Gastrocnemius medialis (tissue), 4 donors: ENCODE measurements around the gene ARHGAP15. TPM values are rescaled to one million over a fixed set of nuclear protein-coding genes. Genes with fewer than 3 reads are reported as not detected.

Source experiments
- ATAC-seq, 2 donors: fragments of 150-250 bp; one replicate each; pipeline ENCODE4 v1.9.1; 2016
- DNase-seq, 2 donors: peaks; one replicate each; pipeline ENCODE4 v3.0.0-alpha.2; 2019
- H3K27ac ChIP-seq, 4 donors: fragments of 200-600 bp; sonication (generic); 1 replicate in 1 of 4; 2 replicates in 3 of 4; pipeline ENCODE4 v1.5.1; 2016 to 2018; ENCODE audit warnings: mild to moderate bottlenecking in 2 of 4, moderate library complexity in 1 of 4
- H3K27me3 ChIP-seq, 3 donors: fragments of 200-600 bp; sonication (generic) in 2 of 3; 1 replicate in 1 of 3; 2 replicates in 2 of 3; pipeline versions ENCODE4 v1.5.1 to v1.6.0; 2016 to 2019; ENCODE audit warnings: mild to moderate bottlenecking in 1 of 3, moderate library complexity in 1 of 3
- H3K36me3 ChIP-seq, 2 donors: fragments of 200-600 bp; sonication (generic) in 1 of 2; one replicate each; pipeline ENCODE4 v1.5.1; 2017 to 2018
- H3K4me1 ChIP-seq, 2 donors: fragments of 200-600 bp; sonication (generic) in 1 of 2; one replicate each; pipeline ENCODE4 v1.5.1; 2016 to 2017; ENCODE audit warnings: mild to moderate bottlenecking in 2 of 2
- H3K4me3 ChIP-seq, 4 donors: fragments of 200-600 bp; sonication (generic) in 3 of 4; 1 replicate in 1 of 4; 2 replicates in 3 of 4; pipeline ENCODE4 v1.5.1; 2016 to 2019; ENCODE audit warnings: mild to moderate bottlenecking in 2 of 4
- H3K9me3 ChIP-seq, 3 donors: fragments of 200-600 bp; sonication (generic) in 2 of 3; 1 replicate in 1 of 3; 2 replicates in 2 of 3; pipeline ENCODE4 v1.5.1; 2016 to 2019
- CTCF ChIP-seq, 5 experiments: fragments of 450-650 bp in 3 of 5; fragments of 200-600 bp in 2 of 5; sonication (generic) in 2 of 5; IDR thresholded peaks in 4 of 5; conservative IDR thresholded peaks in 1 of 5; 1 replicate in 4 of 5; 2 replicates in 1 of 5; pipeline ENCODE4 v1.5.1; 2016 to 2019; ENCODE audit warnings: antibody characterized with exemption in 5 of 5, mild to moderate bottlenecking in 3 of 5, moderate library complexity in 3 of 5
- POLR2A ChIP-seq, 2 donors: fragments of 450-650 bp; IDR thresholded peaks; one replicate each; pipeline ENCODE4 v1.6.1; 2017; ENCODE audit warnings: antibody characterized with exemption in 2 of 2, mild to moderate bottlenecking in 2 of 2, moderate library complexity in 2 of 2
- in situ Hi-C, 4 donors: fragments of 200-750 bp; cut with MboI; loops; one replicate each; pipeline versions ENCODE4 v1.15.0 to v1.8.0; 2017; ENCODE audit warnings: low sequenced_read_pairs in 4 of 4
- intact Hi-C: fragments of 100-400 bp; cut with DNase I; formaldehyde crosslinking; loops from one replicate; pipeline ENCODE4 v1.15.1; 2023; ENCODE audit warnings: low total_unique reads
- total RNA-seq, 4 donors: library from RNA; depleted of rRNA; stranded (reverse); fragments of >200 nt; gene quantifications; one replicate each; pipeline versions ENCODE4 v1.1.0 to v1.2.3, GENCODE V29; 2016

Gene ARHGAP15
- total RNA-seq, 4 donors from 2014 or later, result 1.2 to 3.2 (median 1.3) TPM; not detected in 1

- TF ChIP-seq POLR2A (IDR thresholded peaks at IDR 0.05), result no peak
- TF ChIP-seq CTCF (IDR thresholded peaks at IDR 0.05 in 4 of 5, conservative IDR thresholded peaks at IDR 0.05 in 1 of 5), result no peak
- Histone ChIP-seq H3K36me3 (no peaks in the 10 kb centered on the region), H3K4me1 (peaks cover 0 to 10% of the 10 kb centered on the region in 2 donors), H3K9me3 (no peaks in the 10 kb centered on the region), H3K27ac (peak overlapping the region in 1 of 4 donors; percentile 40), H3K4me3 (no peak overlapping the region), H3K27me3 (no peaks in the 10 kb centered on the region)
- in situ Hi-C loops, result no loop called here
- no peak for DNase-seq
- ATAC-seq, result no peak
- intact Hi-C loops, result no loop called here
Measured at GRCh38 chr2:143524559-143525401, 395.6 kb downstream of the ARHGAP15 start.

GRCh38 chr2:143525402-143525860, 396.2 kb downstream of the ARHGAP15 start:
- H3K27ac ChIP-seq, result peak overlapping the region in 1 of 4 donors; percentile 40
- no peaks in the 10 kb centered on the region for H3K27me3 ChIP-seq
- no peaks in the 10 kb centered on the region for H3K36me3 ChIP-seq
- H3K4me1 ChIP-seq, result peaks cover 0 to 10% of the 10 kb centered on the region in 2 donors
- no peak overlapping the region for H3K4me3 ChIP-seq
- no peaks in the 10 kb centered on the region for H3K9me3 ChIP-seq
- DNase-seq, result no peak
- TF ChIP-seq POLR2A (IDR thresholded peaks at IDR 0.05) (no peak), CTCF (IDR thresholded peaks at IDR 0.05 in 4 of 5, conservative IDR thresholded peaks at IDR 0.05 in 1 of 5) (no peak)
- ATAC-seq, result no peak
- intact Hi-C loops, result no loop called here
- in situ Hi-C loops, result no loop called here

GRCh38 chr2:143526498-143526897, 397.3 kb downstream of the ARHGAP15 start:
- Histone ChIP-seq H3K27me3 (no peaks in the 10 kb centered on the region), H3K4me1 (peaks cover 0 to 10% of the 10 kb centered on the region in 2 donors)
- TF ChIP-seq CTCF (IDR thresholded peaks at IDR 0.05 in 4 of 5, conservative IDR thresholded peaks at IDR 0.05 in 1 of 5) (no peak), POLR2A (IDR thresholded peaks at IDR 0.05) (no peak)

GRCh38 chr2:143528021-143528420, 398.8 kb downstream of the ARHGAP15 start:
- intact Hi-C loops (no loop called here), in situ Hi-C loops (no loop called here)
- no peak overlapping the region for H3K27ac ChIP-seq
- H3K9me3 ChIP-seq, result no peaks in the 10 kb centered on the region
- no peak overlapping the region for H3K4me3 ChIP-seq
- H3K4me1 ChIP-seq, result peaks cover 0 to 10% of the 10 kb centered on the region in 2 donors
- no peak for TF ChIP-seq POLR2A (IDR thresholded peaks at IDR 0.05)
- DNase-seq (no peak), ATAC-seq (no peak)
- no peaks in the 10 kb centered on the region for H3K27me3 ChIP-seq
- no peaks in the 10 kb centered on the region for H3K36me3 ChIP-seq

More at GRCh38 chr2:143526498-143526897, 397.3 kb downstream of the ARHGAP15 start:
- no peak overlapping the region for H3K4me3 ChIP-seq
- DNase-seq, result no peak
- H3K9me3 ChIP-seq, result no peaks in the 10 kb centered on the region
- no peaks in the 10 kb centered on the region for H3K36me3 ChIP-seq
- intact Hi-C loops, result no loop called here
- H3K27ac ChIP-seq, result no peak overlapping the region
- in situ Hi-C loops, result no loop called here
- ATAC-seq, result no peak

- no peak overlapping the region for H3K27ac ChIP-seq
- no peak for ATAC-seq
- DNase-seq, result no peak
- H3K4me3 ChIP-seq, result no peak overlapping the region
- H3K36me3 ChIP-seq, result no peaks in the 10 kb centered on the region
- in situ Hi-C loops (no loop called here), intact Hi-C loops (no loop called here)
- no peaks in the 10 kb centered on the region for H3K9me3 ChIP-seq
- H3K27me3 ChIP-seq, result no peaks in the 10 kb centered on the region
- TF ChIP-seq CTCF (IDR thresholded peaks at IDR 0.05 in 4 of 5, conservative IDR thresholded peaks at IDR 0.05 in 1 of 5) (no peak), POLR2A (IDR thresholded peaks at IDR 0.05) (no peak)
- peaks cover 0 to 3% of the 10 kb centered on the region in 2 donors for H3K4me1 ChIP-seq
Measured at GRCh38 chr2:143529118-143529720, 400.0 kb downstream of the ARHGAP15 start.
